Left colon (tissue), 2 donors: ENCODE measurements around the gene CMA1. TPM values are rescaled to one million over a fixed set of nuclear protein-coding genes. Genes with fewer than 3 reads are reported as not detected.
A peak's percentile ranks its signal among the peaks of the same experiment; 100 is the strongest.
"Not testable (repeated sequence)": the region's sequence is repeated elsewhere in the genome, so short reads cannot be mapped to it uniquely, and the experiment has no call there.

ENCODE experiments used
- ATAC-seq: fragments of 200-7000 bp; cut with Tn5 transposase; one replicate; pipeline ENCODE4 v1.9.1; 2020; ENCODE audit warnings: mild to moderate bottlenecking, moderate library complexity
- DNase-seq, 2 donors: peaks; one replicate each; pipeline ENCODE4 v3.0.0-alpha.2; 2020
- intact Hi-C, 2 donors: fragments of 100-400 bp; cut with DNase I in 1 of 2; cut with micrococcal nuclease in 1 of 2; formaldehyde crosslinking; loops; one replicate each; pipeline versions ENCODE4 v1.11.2 to v1.14.0; 2022; cut with DNase I, micrococcal nuclease
- total RNA-seq, 2 donors: library from RNA; stranded (reverse); fragmentation: NEBNext Ultra II Directional; extraction: Animal tissue kit (Norgen Biotek cat#: 25700); gene quantifications; one replicate each; pipeline ENCODE4 v1.2.1, GENCODE V29; 2021
- donor health status: DM: no; HTN: no; CAD: no.
- donor health status: DM: yes; HTN: yes; CAD: no.

The CMA1 gene
- total RNA-seq, 2 donors from 2014 or later: 4.4 TPM; not detected in 1

DNA sequence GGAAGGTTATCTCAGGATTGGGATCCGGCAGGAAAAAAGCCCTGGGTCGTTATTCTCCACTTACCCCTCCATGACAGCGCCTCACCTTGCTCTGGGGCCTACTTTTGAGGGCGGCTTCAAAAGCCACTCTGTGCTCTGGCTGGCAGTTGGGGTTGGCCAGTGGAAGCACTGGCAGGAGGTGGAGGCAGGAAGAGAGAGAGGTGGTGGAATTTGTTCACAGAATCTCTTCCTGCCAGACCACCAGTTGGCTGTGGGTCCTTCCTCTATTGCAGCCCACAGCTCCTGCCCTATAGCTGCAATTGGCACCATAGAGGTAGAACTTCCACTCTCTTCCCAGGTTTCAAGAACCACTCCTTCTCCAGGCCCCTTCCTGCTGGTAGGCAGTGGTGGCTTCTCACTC lies 32.8 kb downstream of the CMA1 start:
- intact Hi-C loops: no loop called here
- DNase-seq (no peak), ATAC-seq (no peak)

DNA sequence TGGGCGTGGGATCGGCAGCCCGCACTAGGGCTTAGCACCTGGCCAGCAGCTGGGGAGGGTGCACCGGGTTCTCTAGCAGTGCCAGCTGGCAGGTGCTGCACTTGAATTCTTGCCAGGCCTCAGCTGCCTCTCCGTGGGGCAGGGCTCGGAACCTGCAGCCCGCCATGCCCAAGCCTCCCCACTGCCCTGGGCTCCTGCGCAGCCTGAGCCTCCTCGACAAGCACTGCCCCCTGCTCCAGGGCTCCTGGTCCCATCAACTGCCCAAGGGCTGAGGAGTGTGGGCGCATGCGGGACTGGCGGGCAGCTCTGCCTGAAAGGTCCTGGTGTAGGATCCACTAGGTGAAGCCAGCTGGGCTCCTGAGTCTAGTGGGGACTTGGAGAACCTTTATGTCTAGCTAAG lies 34.9 kb downstream of the CMA1 start:
- ATAC-seq (no peak), DNase-seq (no peak)
- intact Hi-C loops: no loop called here

DNA sequence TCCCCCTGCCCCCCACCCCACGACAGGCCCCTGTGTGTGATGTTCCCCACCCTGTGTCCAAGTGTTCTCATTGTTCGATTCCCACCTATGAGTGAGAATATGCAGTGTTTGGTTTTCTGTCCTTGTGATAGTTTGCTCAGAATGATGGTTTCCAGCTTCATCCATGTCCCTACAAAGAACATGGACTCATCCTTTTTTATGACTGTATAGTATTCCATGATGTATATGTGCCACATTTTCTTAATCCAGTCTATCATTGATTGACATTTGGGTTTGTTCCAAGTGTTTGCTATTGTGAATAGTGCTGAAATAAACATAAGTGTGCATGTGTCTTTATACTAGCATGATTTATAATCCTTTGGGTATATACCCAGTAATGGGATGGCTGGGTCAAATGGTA lies 37.6 kb downstream of the CMA1 start:
- ATAC-seq, DNase-seq, intact Hi-C loops: not testable (repeated sequence)

DNA sequence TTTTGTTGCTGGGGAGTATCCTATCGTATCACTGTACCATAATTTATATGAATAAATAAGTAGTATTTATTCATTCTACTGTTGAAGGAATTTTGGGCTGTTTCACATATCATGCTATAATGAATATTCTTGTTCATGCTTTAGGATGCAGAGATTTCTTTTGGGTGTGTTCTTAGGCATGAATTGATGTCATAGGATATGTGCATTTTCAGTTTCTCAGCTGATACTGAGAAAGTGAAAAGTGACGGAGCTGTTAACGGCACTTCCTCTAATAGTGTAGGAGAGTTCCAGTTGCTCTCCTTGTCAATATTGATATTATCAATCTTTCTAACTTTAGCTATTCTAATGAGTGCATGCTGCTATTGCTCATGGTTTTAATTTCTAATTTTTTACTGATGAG lies 42.3 kb downstream of the CMA1 start:
- intact Hi-C loops: no loop called here
- ATAC-seq (no peak), DNase-seq (no peak)

DNA sequence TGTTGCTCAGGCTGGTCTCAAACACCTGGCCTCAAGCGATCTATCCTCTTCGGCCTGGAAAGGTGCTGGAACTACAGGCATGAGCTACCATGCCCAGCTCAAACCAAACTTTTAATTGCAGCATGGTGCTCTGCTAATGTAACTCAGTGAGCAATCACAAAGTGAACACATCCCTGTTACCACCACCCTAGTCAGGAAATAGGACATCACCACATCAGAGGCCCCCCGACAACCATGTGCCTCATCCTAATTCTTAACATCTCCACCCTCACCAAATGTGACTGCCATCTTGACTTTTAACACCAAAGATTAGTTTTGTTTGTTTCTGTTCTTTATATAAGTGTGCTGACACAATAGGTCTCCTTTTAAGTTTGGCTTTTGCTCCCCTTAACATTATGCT lies 42.7 kb downstream of the CMA1 start:
- DNase-seq: no peak
- intact Hi-C loops: no loop called here
- no peak for ATAC-seq

DNA sequence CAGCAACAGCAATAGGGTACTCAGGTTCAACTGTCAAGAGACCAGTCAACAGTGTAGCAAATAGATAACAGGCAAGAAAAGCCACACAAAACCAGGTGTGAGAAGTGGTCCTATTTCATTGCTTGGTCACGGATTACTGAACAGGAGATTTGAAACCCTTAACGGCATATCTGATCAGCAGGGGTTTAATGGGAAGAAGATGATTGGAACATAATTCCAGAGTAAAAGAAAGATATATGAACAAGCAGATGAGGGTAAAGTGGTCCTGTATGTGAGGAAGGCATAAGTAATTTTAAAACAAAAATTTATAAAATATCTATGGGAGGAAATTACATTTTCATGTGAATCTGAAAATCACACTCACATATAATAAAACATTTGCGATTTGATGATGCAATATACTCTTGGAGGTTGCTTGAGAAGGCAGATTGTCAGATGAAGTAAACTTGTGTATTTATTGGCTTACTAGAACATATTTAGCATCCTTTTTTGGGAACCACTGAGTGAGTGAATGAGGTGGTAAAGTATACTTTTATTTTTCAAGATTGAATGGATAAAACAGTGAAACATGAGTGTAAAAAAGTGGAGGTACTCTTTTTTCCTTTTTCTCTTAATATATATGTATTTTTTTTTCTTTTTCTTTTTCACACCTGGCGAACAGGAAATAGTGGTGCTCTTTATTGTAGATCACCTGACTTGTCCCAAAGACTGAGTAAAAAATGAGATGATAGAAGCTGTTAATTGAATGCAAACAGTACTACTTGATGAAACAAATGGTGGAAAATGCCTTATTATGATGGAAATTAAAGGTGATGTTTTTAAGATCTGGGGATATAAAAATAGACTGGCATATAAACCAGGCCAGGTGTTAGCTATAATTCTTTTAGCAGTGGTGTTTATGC lies 43.9 kb downstream of the CMA1 start:
- intact Hi-C loops: no loop called here
- DNase-seq (no peak), ATAC-seq (no peak)

DNA sequence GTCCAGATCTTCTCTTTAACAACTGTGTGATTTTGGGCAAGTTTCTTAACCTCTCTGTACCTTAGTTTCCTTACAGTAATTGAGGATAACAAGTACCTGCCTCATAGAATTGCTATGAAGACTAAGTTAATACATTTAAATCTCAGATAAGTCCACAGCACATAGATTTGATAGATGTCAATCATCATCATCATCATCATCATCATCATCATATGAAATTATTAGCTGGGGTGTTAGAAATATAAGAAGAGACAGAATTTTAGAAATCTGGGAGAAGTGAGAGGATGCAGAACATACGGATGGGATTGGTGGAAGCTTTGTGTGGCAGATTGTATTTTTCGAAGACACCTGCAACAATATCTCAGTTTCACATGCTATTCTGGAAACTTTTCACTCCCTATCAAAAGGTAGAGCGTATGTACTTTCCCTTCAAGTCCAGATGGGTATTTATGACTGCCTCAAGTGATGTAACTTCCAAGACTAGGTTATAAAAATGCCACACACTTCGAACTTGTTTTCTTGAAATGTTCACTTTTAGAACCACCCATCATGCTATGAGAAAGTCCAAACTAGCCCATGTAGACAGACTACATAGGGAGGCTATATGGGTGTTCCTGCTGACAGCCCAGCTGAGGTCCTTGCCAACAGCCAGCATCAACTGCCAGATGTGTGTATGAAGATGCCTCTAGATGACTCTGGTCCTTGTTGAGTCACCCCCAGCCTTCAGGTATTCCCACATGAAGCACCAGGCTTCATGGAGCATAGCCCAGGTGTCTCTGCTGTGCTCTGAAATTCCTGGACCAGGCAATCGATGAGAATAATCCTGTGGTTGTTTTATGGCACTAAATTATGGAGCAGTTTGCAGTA lies 44.8 kb downstream of the CMA1 start:
- ATAC-seq: peak; percentile 48
- intact Hi-C loops: no loop called here
- DNase-seq: no peak

DNA sequence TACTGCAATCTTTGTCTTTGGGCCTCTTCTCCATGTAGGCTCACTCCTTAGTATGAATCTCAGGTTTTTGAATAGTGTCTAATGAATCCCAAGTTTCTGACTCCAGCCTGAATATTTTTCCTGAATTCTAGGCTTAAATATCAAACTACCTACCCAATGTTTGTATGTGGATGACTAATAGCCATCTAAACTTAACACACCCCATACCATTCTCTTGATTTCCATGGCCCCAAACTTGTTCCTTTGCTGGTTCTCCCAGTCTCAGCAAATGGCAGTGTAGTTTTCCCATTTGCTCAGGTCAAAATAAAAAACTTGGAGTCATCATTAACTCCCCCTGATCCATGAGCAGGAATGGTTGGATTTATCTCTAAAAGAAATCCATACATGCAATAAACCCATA lies 46.7 kb downstream of the CMA1 start:
- DNase-seq: no peak
- intact Hi-C loops: no loop called here
- ATAC-seq: no peak

DNA sequence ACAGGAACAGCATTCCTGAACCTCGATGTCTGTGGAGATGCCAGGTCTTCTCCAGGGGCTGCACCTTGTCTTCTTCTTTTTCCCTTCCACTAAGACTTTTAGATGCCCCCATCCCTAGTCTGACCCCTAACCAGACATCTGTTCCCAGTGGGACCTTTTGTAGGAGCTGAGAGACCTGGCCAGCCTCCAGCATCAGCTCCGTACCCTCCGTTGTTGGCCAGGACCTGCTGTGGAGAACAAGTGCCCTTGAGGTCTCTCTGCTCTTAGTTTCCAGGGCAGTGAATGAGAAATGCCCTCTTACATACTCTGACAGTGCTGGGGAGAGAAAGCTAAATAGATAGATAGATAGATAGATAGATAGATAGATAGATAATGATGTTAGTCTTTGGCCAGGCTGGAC lies 48.7 kb downstream of the CMA1 start:
- ATAC-seq (no peak), DNase-seq (no peak)
- intact Hi-C loops: no loop called here

DNA sequence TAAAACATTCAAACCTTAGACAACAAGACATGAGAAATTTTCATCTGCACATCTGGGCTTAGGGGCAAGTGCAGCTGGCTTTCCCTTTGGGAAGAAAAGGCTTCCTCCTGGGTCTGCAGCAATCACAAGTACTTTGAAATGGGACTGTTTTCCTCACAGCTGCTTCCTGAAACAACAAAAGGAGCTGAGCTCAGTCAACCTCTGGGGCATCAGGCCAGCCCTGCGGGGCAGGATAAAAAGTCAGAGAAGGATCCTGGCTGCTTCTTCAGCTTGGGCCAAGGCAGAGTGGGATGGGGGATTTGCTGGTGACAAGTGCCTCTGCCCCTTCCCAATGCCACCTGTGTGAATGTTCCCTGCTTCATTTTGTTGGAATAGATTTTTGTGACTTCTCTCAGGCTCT lies 49.3 kb downstream of the CMA1 start:
- DNase-seq (no peak), ATAC-seq (no peak)
- intact Hi-C loops: no loop called here

DNA sequence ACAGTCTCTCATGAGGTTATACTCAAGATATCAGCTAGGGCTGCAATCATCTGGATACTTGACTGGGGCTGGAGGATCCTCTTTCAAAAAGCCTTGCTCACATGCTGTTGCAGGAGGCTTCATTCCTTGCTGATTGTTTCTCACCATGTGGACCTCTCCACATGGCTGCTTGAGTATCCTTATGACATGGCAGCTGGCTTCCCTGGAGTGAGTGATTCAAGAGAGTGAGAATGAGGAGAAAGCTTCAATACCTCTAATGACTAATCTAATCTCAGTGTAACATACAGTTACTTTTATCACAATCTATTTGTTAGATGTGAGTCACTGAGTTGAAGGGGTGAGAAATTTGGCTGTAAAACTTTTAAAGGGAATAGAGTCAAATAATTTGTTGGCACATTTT lies 51.1 kb downstream of the CMA1 start:
- intact Hi-C loops: no loop called here
- DNase-seq: no peak
- no peak for ATAC-seq

Other genes starting within 250 kb of the CMA1 start
- gene TGM1, start 245.1 kb downstream of the CMA1 start, total RNA-seq: 1 to 10 TPM; 2.3 to 2.9 TPM
- gene RABGGTA, start 236.7 kb downstream of the CMA1 start, total RNA-seq: 10 to 100 TPM; 35.0 to 41.8 TPM
- gene DHRS1, start 208.5 kb downstream of the CMA1 start, total RNA-seq: 10 to 100 TPM; 64.2 to 76.6 TPM
- 10 to 100 TPM; 24.4 to 26.0 TPM for gene NOP9, start 208.4 kb downstream of the CMA1 start, total RNA-seq
- gene CIDEB, start 200.3 kb downstream of the CMA1 start, total RNA-seq: 10 to 100 TPM; 10.7 to 16.6 TPM
- 1 to 10 TPM; 2.9 to 4.2 TPM for gene LTB4R2, start 198.1 kb downstream of the CMA1 start, total RNA-seq
- 1 to 10 TPM; 2.9 to 4.3 TPM for gene LTB4R, start 196.8 kb downstream of the CMA1 start, total RNA-seq
- gene ADCY4, start 173.2 kb downstream of the CMA1 start, total RNA-seq: 10 to 100 TPM; 10.1 to 16.4 TPM
- gene RIPK3, start 168.3 kb downstream of the CMA1 start, total RNA-seq: 10 to 100 TPM; 56.6 to 67.9 TPM
- 10 to 100 TPM; 12.8 to 17.4 TPM for gene NFATC4, start 140.1 kb downstream of the CMA1 start, total RNA-seq
- 10 to 100 TPM; 11.7 to 13.2 TPM for gene NYNRIN, start 109.3 kb downstream of the CMA1 start, total RNA-seq
- 1 to 10 TPM; 2.0 to 2.5 TPM for gene CBLN3, start 78.6 kb downstream of the CMA1 start, total RNA-seq
- 10 to 100 TPM; 70.8 to 97.3 TPM for gene KHNYN, start 78.3 kb downstream of the CMA1 start, total RNA-seq
- 10 to 100 TPM; 34.4 to 40.8 TPM for gene SDR39U1, start 65.5 kb downstream of the CMA1 start, total RNA-seq
- gene CTSG, start 68.0 kb upstream of the CMA1 start, total RNA-seq: 10 to 100 TPM in 1 of 2 donors, 1 to 10 TPM in 1; 1.3 to 10.7 TPM
- not detected for gene GZMH, start 101.4 kb upstream of the CMA1 start, total RNA-seq
- 1 to 10 TPM; 1.3 to 4.2 TPM for gene GZMB, start 125.9 kb upstream of the CMA1 start, total RNA-seq